Measurements from ENCODE around the gene SMCR8. TPM values are rescaled to one million over a fixed set of nuclear protein-coding genes. Genes with fewer than 3 reads are reported as not detected.

Gene SMCR8
- total RNA-seq, 1 experiment from 2014 or later = 10.9 TPM

GRCh38 chr17:18270046-18270931 is 44.8 kb upstream of the SMCR8 start:
- CTCF ChIA-PET = no interaction called here
- intact Hi-C loops (cut with micrococcal nuclease) = no loop called here
- H3K4me1 Mint-ChIP-seq (ENCODE audit: insufficient read depth, unreplicated experiment) = no peaks in the 10 kb centered on the region

GRCh38 chr17:18277076-18277475 is 38.0 kb upstream of the SMCR8 start:
- Mint-ChIP-seq H3K27ac (ENCODE audit: low read depth, unreplicated experiment) (no peak overlapping the region), H3K36me3 (ENCODE audit: insufficient read depth, unreplicated experiment) (peaks cover 70% of the 10 kb centered on the region), H3K4me1 (ENCODE audit: insufficient read depth, unreplicated experiment) (no peaks in the 10 kb centered on the region), H3K4me3 (ENCODE audit: unreplicated experiment) (no peak overlapping the region), H3K9me3 (ENCODE audit: unreplicated experiment) (no peaks in the 10 kb centered on the region), H3K27me3 (ENCODE audit: insufficient read depth, unreplicated experiment) (no peaks in the 10 kb centered on the region)
- no peak for DNase-seq (ENCODE audit: unreplicated experiment)
- ChIA-PET CTCF (no interaction called here), POLR2A (no interaction called here)
- no peak for TF ChIP-seq CTCF (IDR thresholded peaks at IDR 0.05; ENCODE audit: unreplicated experiment)
- no TSS peak for BruUV-seq (replicated peaks)
- intact Hi-C loops (cut with micrococcal nuclease) = no loop called here

More at GRCh38 chr17:18270046-18270931, 44.8 kb upstream of the SMCR8 start:
- POLR2A ChIA-PET = interaction anchor here (0.7 to 1.0 kb wide), 2 partner anchors 35 to 42 kb away, joined by 3 read pairs; no protein-coding TSS in a partner anchor
- DNase-seq (ENCODE audit: unreplicated experiment) = no peak
- Mint-ChIP-seq H3K9me3 (ENCODE audit: unreplicated experiment) (no peaks in the 10 kb centered on the region), H3K27me3 (ENCODE audit: insufficient read depth, unreplicated experiment) (no peaks in the 10 kb centered on the region), H3K4me3 (ENCODE audit: unreplicated experiment) (no peak overlapping the region), H3K27ac (ENCODE audit: low read depth, unreplicated experiment) (no peak overlapping the region), H3K36me3 (ENCODE audit: insufficient read depth, unreplicated experiment) (peaks cover 26% of the 10 kb centered on the region)
- no peak for TF ChIP-seq CTCF (IDR thresholded peaks at IDR 0.05; ENCODE audit: unreplicated experiment)
- BruUV-seq (replicated peaks) = no TSS peak

- no peaks in the 10 kb centered on the region for H3K9me3 Mint-ChIP-seq (ENCODE audit: unreplicated experiment)
Observed at GRCh38 chr17:18278867-18279266, 36.2 kb upstream of the SMCR8 start.

More at GRCh38 chr17:18278867-18279266, 36.2 kb upstream of the SMCR8 start:
- Mint-ChIP-seq H3K4me3 (ENCODE audit: unreplicated experiment) (no peak overlapping the region), H3K27ac (ENCODE audit: low read depth, unreplicated experiment) (no peak overlapping the region), H3K27me3 (ENCODE audit: insufficient read depth, unreplicated experiment) (no peaks in the 10 kb centered on the region), H3K36me3 (ENCODE audit: insufficient read depth, unreplicated experiment) (peaks cover 83% of the 10 kb centered on the region), H3K4me1 (ENCODE audit: insufficient read depth, unreplicated experiment) (no peaks in the 10 kb centered on the region)
- ChIA-PET POLR2A (no interaction called here), CTCF (interaction anchor here (1.1 kb wide), 1 partner anchor 30 kb away, joined by 3 read pairs; no protein-coding TSS in a partner anchor)
- intact Hi-C loops (cut with micrococcal nuclease) = no loop called here
- DNase-seq (ENCODE audit: unreplicated experiment) = no peak
- TF ChIP-seq CTCF (IDR thresholded peaks at IDR 0.05; ENCODE audit: unreplicated experiment) = no peak
- no TSS peak for BruUV-seq (replicated peaks)

Measured in MCF 10A (cell line).